GM12801 (cell line): ENCODE data around the gene MMD2.

Source experiments
- CTCF ChIP-seq: IDR thresholded peaks from one replicate; pipeline ENCODE4 v1.5.1; 2011; ENCODE audit warnings: control low read depth; ENCODE audit not compliant: insufficient read length; ENCODE audit errors: extremely low read depth

Gene MMD2

GRCh38 chr7:4884164-4884563 lies 74.8 kb downstream of the MMD2 start:
- TF ChIP-seq CTCF: no peak

GRCh38 chr7:4883372-4884144 lies 75.4 kb downstream of the MMD2 start, which contains the start of gene RADIL:
Gene RADIL (minus strand): TSS chr7:4883716. CDS start chr7:4878139, 5,577 bp downstream.
- TF ChIP-seq CTCF: no peak

- TF ChIP-seq CTCF: no peak
Measured at GRCh38 chr7:4883033-4883371, 76.0 kb downstream of the MMD2 start.

- TF ChIP-seq CTCF: no peak
Measured at GRCh38 chr7:4882169-4883032, 76.6 kb downstream of the MMD2 start.

- TF ChIP-seq CTCF: no peak
Measured at GRCh38 chr7:4880218-4880617, 78.8 kb downstream of the MMD2 start.

- no peak for TF ChIP-seq CTCF
Measured at GRCh38 chr7:4879396-4880081, 79.4 kb downstream of the MMD2 start.
